GM18868 (cell line): ENCODE results near the gene TOB2.
"Not testable (repeated sequence)": the region's sequence is repeated elsewhere in the genome, so short reads cannot be mapped to it uniquely, and the experiment has no call there.

Experiments
- ATAC-seq: cut with Tn5 transposase; IDR thresholded peaks from one replicate; pipeline ENCODE4 v1.9.1; 2021; ENCODE audit warnings: mild to moderate bottlenecking, moderate library complexity; ENCODE audit not compliant: unreplicated experiment

The TOB2 gene

GRCh38 chr22:41429951-41430332 is 16.7 kb downstream of the TOB2 start:
- ATAC-seq: no peak

GRCh38 chr22:41429232-41429950 is 17.2 kb downstream of the TOB2 start:
- ATAC-seq: no peak

- ATAC-seq: no peak
These were observed 20.8 kb downstream of the TOB2 start for GRCh38 chr22:41425660-41426365.

DNA sequence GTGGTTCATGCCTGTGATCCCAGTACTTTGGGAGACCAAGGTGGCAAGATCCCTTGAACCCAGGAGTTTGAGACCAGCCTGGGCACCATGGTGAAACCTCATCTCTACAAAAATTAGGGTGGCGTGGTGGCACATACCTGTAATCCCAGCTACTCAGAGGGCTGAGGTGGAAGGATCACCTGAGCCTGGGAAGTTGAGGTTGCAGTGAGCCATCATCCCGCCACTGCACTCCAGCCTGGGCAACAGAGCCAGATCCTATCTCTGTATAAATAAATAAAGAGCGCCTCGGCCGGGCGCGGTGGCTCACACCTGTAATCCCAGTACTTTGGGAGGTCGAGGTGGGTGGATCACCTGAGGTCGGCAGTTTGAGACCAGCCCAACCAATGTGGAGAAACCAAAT is 27.9 kb downstream of the TOB2 start:
- no peak for ATAC-seq

GRCh38 chr22:41417622-41418390 is 28.8 kb downstream of the TOB2 start:
- ATAC-seq: no peak

- ATAC-seq: no peak
These were observed 31.0 kb downstream of the TOB2 start for GRCh38 chr22:41415554-41415953.

DNA sequence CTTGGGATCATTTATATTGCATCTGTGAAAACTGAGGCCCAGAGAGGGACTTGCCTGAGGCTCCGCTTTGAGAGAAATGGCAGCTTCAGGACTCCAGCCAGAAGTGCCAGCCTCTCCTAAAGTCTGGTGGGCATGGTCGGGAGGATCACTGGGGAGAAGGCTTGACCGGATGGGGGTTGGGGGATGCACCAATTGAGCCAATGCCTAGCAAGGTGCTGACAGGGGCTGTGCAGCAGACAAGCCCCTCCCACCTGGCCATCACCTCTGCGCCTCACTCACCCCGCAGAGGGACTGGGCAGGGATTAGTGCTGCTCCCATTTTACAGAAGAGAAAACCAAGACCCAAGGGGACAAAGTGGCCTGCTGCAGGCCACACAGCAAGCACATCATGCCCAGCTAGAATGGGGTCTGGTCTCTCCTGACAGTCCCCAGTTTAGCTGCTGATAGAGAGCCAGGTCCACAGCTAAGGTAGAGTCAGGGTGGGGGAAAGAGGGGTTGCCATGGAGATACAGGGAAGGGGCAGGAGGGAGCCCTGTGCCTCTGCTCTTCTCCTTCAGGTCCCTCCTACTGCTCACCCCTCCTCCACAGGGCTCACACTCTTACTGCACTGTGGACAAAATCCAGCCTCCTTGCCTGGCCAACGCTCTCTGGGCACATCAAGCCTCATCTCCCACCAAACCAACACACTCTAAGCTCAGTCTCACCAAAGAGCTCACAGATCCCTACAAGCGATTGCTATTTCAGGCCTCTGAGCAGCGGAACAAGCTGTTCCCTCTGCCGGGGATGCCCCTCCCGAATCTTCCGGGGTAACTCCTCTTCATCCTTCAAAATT is 35.4 kb downstream of the TOB2 start:
- ATAC-seq: no peak

GRCh38 chr22:41410311-41410751 is 36.3 kb downstream of the TOB2 start:
- no peak for ATAC-seq

GRCh38 chr22:41408665-41409064 is 37.9 kb downstream of the TOB2 start:
- ATAC-seq: no peak

GRCh38 chr22:41407433-41407832 is 39.2 kb downstream of the TOB2 start:
- ATAC-seq: no peak

- ATAC-seq: no peak
These were observed 40.2 kb downstream of the TOB2 start for GRCh38 chr22:41406410-41406809.

GRCh38 chr22:41405588-41405987 is 41.0 kb downstream of the TOB2 start:
- ATAC-seq: no peak

DNA sequence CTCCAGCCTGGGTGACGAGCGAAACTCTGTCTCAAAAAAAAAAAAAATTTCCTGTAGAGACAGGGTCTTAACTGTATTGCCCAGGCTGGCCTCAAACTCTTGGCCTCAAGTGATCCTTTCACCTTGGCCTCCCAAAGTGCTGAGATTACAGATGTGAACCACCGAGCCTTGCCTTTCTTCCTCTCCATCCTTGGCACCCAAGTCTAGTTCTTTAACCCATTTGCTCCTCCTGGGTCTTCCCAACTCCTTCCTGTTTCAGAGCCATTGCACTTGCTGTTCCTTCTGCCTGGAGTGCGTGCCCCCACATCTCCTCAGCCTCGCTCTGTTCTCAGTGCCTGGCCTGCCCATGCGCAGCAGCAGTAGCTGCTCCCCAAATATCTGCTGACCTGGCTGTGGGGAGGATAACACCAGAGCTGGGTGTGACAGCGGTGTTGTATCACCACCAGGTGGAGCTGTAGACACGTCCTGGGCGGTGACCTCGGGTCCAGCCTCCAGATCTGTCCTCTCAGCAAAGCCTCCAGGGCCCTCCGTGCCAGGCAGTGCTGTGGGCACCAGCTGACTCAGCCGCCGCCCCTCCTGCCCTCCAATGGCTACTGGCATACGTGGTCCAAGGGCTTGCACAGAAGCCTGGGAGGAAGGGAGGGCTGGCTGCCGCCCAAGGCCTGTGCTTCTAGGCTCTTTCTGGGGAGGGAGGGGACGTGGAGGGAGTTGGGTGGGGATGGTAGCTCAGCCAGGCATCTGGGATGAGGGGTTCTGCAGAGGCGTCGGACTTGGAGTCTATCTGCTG is 42.9 kb downstream of the TOB2 start:
- peak; percentile 67 for ATAC-seq

- not testable (repeated sequence) for ATAC-seq
These were observed 43.8 kb downstream of the TOB2 start for GRCh38 chr22:41402851-41403250.

GRCh38 chr22:41401781-41402648 is 44.6 kb downstream of the TOB2 start:
- ATAC-seq: no peak

DNA sequence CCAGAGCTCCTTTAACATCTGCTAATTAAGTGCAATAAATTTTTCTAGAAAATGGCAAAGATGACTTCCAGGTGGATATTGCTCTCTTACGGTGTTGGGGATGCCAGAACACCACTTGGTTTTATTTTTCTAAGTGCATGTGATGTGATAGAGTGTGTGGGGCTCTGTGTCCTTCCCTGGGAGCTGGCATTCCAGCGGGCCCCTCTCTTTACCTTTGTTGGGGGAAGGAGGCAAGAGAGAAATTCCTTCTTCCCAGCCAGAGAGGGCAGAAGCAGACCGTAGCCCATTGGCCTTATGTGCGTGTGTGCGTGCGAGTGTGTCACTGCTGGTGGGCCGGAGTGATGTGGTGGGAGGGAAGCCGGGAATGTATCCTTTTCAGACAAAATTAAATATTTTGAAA is 47.7 kb downstream of the TOB2 start:
- no peak for ATAC-seq

DNA sequence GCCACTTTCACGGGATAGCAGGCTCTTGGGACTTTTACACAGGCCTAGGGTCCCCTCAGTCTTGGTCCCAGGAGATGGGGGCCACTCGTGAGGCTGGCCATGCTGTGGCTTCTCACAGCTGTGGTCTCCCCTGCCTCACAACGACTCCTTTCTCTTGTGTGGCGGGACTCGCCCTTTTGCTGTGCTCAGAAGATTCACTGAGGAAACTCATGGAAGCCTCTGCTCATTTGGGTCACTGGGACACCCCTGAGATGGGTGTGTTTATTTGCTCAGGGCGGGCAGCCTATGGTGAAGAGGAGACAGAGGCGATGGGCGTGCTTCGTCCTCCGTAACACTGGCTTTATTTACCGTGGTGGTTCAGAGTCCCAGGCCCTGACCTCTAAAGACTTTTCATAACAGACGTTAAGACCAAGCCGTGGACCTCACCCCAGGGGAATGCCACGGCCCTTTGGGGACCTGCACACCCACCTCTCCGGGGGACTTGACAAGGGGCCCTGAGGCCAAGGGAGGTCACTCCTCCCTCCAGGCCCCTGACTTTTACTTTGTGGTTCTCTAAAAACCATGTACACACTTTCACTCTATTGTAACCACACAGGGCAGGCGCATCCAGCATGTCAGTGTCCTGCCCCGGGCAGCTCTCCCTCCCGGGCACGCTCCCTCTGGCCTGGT is 49.3 kb downstream of the TOB2 start:
- no peak for ATAC-seq

- ATAC-seq: no peak
These were observed 50.9 kb downstream of the TOB2 start for GRCh38 chr22:41395531-41396240.
